K562 (cell line): ENCODE results near the gene TRIM10. TPM values are rescaled to one million over a fixed set of nuclear protein-coding genes. Genes with fewer than 3 reads are reported as not detected.
"Not testable (repeated sequence)": the region's sequence is repeated elsewhere in the genome, so short reads cannot be mapped to it uniquely, and the experiment has no call there.

Source experiments
- ATAC-seq: fragments of 200-7000 bp; cut with Tn5 transposase; 3 replicates; pipeline ENCODE4 v1.9.1; 2020; ENCODE audit warnings: moderate library complexity
- BruUV-seq: library from RNA; stranded (reverse); fragments of 400-500 nt; replicated peaks from 2 replicates; lab custom pipeline; 2021; lab: Mats Ljungman, UMichigan
- CTCF ChIA-PET: fragments of 300-600 bp; formaldehyde crosslinking; extraction: SDS; loops from one replicate; lab custom pipeline; 2021; ENCODE audit warnings: low intra/inter-chr PET ratio; lab: Yijun Ruan, JAX
- POLR2A ChIA-PET: fragments of 300-600, 350-650 bp; sonication (Branson Sonifier 250); formaldehyde crosslinking; extraction: SDS; loops from one replicate; lab custom pipeline; 2021; ENCODE audit warnings: antibody characterized with exemption, inconsistent platforms; lab: Yijun Ruan, JAX
- DNase-seq, 4 experiments: peaks; one replicate each; pipeline versions ENCODE4 v3.0.0 to v3.0.0-alpha.2; 2011 to 2018; ENCODE audit warnings: low spot score in 3 of 4, mixed read lengths in 3 of 4; ENCODE audit errors: extremely low read depth in 1 of 4
- FAIRE-seq: peaks from 2 replicates; lab custom pipeline; 2011; peaks lifted over from hg19 to GRCh38; lab: Jason Lieb, UNC
- H2AFZ ChIP-seq: 2 replicates; pipeline ENCODE4 v1.6.0; 2011; ENCODE audit warnings: low read depth, low read length, control low read depth, inconsistent platforms
- H3K27ac ChIP-seq: fragments of 200-600 bp; 3 replicates; pipeline ENCODE4 v1.8.0; 2011; ENCODE audit warnings: low read depth, mild to moderate bottlenecking, control low read depth, inconsistent platforms, low read length, moderate library complexity, mixed read lengths; ENCODE audit errors: extremely low read depth
- H3K27me3 ChIP-seq, 2 experiments: fragments of 300-600 bp in 1 of 2; 2 replicates in 1 of 2; 3 replicates in 1 of 2; pipeline versions ENCODE4 v1.6.0 to v1.8.0; 2011; ENCODE audit warnings: inconsistent platforms in 2 of 2, low read length in 2 of 2, mild to moderate bottlenecking in 1 of 2, mixed read lengths in 1 of 2, moderate library complexity in 1 of 2; ENCODE audit not compliant: control insufficient read depth in 2 of 2, insufficient read depth in 2 of 2
- H3K36me3 ChIP-seq: fragments of 300-600 bp; 3 replicates; pipeline ENCODE4 v1.8.0; 2011; ENCODE audit warnings: mild to moderate bottlenecking, low read length, inconsistent platforms; ENCODE audit not compliant: control insufficient read depth, insufficient read depth
- H3K4me1 ChIP-seq, 2 experiments: fragments of 200-600 bp in 1 of 2; replicated peaks in 1 of 2; 2 replicates in 1 of 2; 3 replicates in 1 of 2; pipeline versions ENCODE4 v1.5.1 to v1.8.0; 2011; ENCODE audit warnings: inconsistent platforms in 2 of 2, low read length in 2 of 2, mild to moderate bottlenecking in 1 of 2, mixed read lengths in 1 of 2, moderate library complexity in 1 of 2; ENCODE audit not compliant: control insufficient read depth in 2 of 2, insufficient read depth in 2 of 2
- H3K4me2 ChIP-seq: 2 replicates; pipeline ENCODE4 v1.6.1; 2011; ENCODE audit warnings: low read length, control low read depth, inconsistent platforms, mixed read lengths; ENCODE audit not compliant: insufficient read depth
- H3K4me3 ChIP-seq: fragments of 200-600 bp; sonication (generic), shearing (Covaris generic); 2 replicates; pipeline ENCODE4 v1.5.1; 2016; ENCODE audit warnings: control low read depth, inconsistent platforms
- H3K79me2 ChIP-seq: fragments of 200-600 bp; 3 replicates; pipeline ENCODE4 v1.8.0; 2011; ENCODE audit warnings: low read length, inconsistent platforms; ENCODE audit not compliant: control insufficient read depth, insufficient read depth
- H3K9ac ChIP-seq, 2 experiments: 2 replicates each; pipeline versions ENCODE4 v1.6.0 to v1.6.1; 2011; ENCODE audit warnings: low read depth in 2 of 2, low read length in 2 of 2, control low read depth in 1 of 2, inconsistent platforms in 1 of 2, mild to moderate bottlenecking in 1 of 2, mixed read lengths in 1 of 2; ENCODE audit not compliant: insufficient read depth in 1 of 2
- H3K9me1 ChIP-seq: one replicate; pipeline ENCODE4 v1.6.0; 2011; ENCODE audit warnings: inconsistent platforms, mild to moderate bottlenecking, low read length, moderate library complexity; ENCODE audit not compliant: control insufficient read depth, insufficient read depth
- H3K9me3 ChIP-seq: replicated peaks from 2 replicates; pipeline ENCODE4 v1.5.1; 2011; ENCODE audit warnings: low read depth, low read length, inconsistent platforms; ENCODE audit not compliant: control insufficient read depth, insufficient read depth
- H4K20me1 ChIP-seq: replicated peaks from 2 replicates; pipeline ENCODE4 v1.6.1; 2011; ENCODE audit warnings: low read length, inconsistent platforms, mixed read lengths; ENCODE audit not compliant: control insufficient read depth, insufficient read depth
- ETV6 ChIP-seq, 3 experiments: fragments of 150-350 bp in 1 of 3; sonication (generic) in 1 of 3; formaldehyde crosslinking in 1 of 3; IDR thresholded peaks; 2 replicates each; pipeline versions ENCODE4 v1.6.1 to v1.8.0; 2014 to 2022; ENCODE audit warnings: borderline replicate concordance in 2 of 3, low read depth in 2 of 3, antibody characterized with exemption in 1 of 3, low read length in 1 of 3, mild to moderate bottlenecking in 1 of 3, missing genetic modification reagents in 1 of 3
- ZNF146 ChIP-seq: IDR thresholded peaks from one replicate; pipeline ENCODE4 v1.6.1; 2018; ENCODE audit warnings: missing compliant biosample characterization; ENCODE audit not compliant: unreplicated experiment
- WGBS: fragments of 100-300 bp; shearing (Covaris generic); methylation state at CpG from one replicate; pipeline ENCODE4 v1.1.6; 2016; ENCODE audit warnings: low coverage, mixed read lengths; ENCODE audit not compliant: insufficient coverage; ENCODE audit errors: missing lambda C conversion rate; 5-methylcytosine and 5-hydroxymethylcytosine counted together
- in situ Hi-C: fragments of 300-500 bp; cut with MboI; formaldehyde crosslinking; loops from 4 replicates; pipeline ENCODE4 v1.15.0; 2018; ENCODE audit warnings: inconsistent platforms, mixed read lengths
- intact Hi-C: fragments of 100-400 bp; cut with micrococcal nuclease; formaldehyde crosslinking; loops from 2 replicates; pipeline ENCODE4 v1.14.2; 2022
- polyA plus RNA-seq, 8 experiments: library from polyadenylated mRNA; depleted of rRNA in 4 of 8; stranded (reverse) in 5 of 8; unstranded in 3 of 8; fragments of >200 nt; fragmentation: Nextera tagmentation in 2 of 8; fragmentation: Illumina TruSeq in 1 of 8; extraction: Ambion mirVana in 2 of 8; extraction: Trizol in 1 of 8; gene quantifications; 2 replicates each; pipeline versions ENCODE4 v1.2.1 to v1.2.3, GENCODE V29; 2011 to 2014; ENCODE audit warnings: inconsistent platforms in 1 of 8, missing spikeins in 1 of 8
- total RNA-seq, 7 experiments: library from RNA; depleted of rRNA in 6 of 7; stranded (reverse); fragments of >200 nt in 6 of 7; fragmentation: Illumina TruSeq in 2 of 7; extraction: Trizol in 2 of 7; gene quantifications; 2 replicates each; pipeline versions ENCODE4 v1.2.1 to v1.2.3, GENCODE V29; 2011 to 2021; ENCODE audit warnings: low replicate concordance in 1 of 7
- TF ChIP-seq, protein P1 (sequence below): sonication (generic); formaldehyde crosslinking; IDR thresholded peaks from 2 replicates; pipeline ENCODE4 v1.5.0; 2020; ENCODE audit warnings: missing genetic modification reagents

Gene TRIM10
- total and polyA plus RNA-seq, 9 of the 15 experiments (the other 6 are each of a cell fraction or from before 2014, with no cell fraction given) = 0.15 to 0.90 (median 0.36) TPM

- TF ChIP-seq ZNF146 (CRISPR knock-in tag) = peak; percentile 82
- H3K79me2 ChIP-seq, H2AFZ ChIP-seq, H4K20me1 ChIP-seq, H3K4me2 ChIP-seq, DNase-seq, FAIRE-seq, H3K9ac ChIP-seq, H3K4me3 ChIP-seq, CTCF ChIA-PET, ATAC-seq, H3K36me3 ChIP-seq, H3K9me1 ChIP-seq, in situ Hi-C loops, POLR2A ChIA-PET, H3K27ac ChIP-seq, intact Hi-C loops, BruUV-seq, H3K9me3 ChIP-seq: not testable (repeated sequence)
- H3K4me1 ChIP-seq = peaks cover 0 to 14% of the 10 kb centered on the region in 2 experiments; a peak in 4 of 5 replicates
- H3K27me3 ChIP-seq = peaks cover 8 to 39% of the 10 kb centered on the region in 2 experiments; a peak in 4 of 5 replicates
- WGBS = 33% methylated on average over 1 of the region's 1 CpG
Observed at GRCh38 chr6:30165238-30165637, 4.2 kb upstream of the TRIM10 start.

GRCh38 chr6:30164714-30165113, 3.7 kb upstream of the TRIM10 start:
- ChIA-PET CTCF (no interaction called here), POLR2A (interaction anchor here (0.7 kb wide), 1 partner anchor 156 kb away, joined by 3 read pairs; no protein-coding TSS in a partner anchor)
- no peak for TF ChIP-seq ETV6 (IDR thresholded peaks at IDR 0.05; ENCODE audit: borderline replicate concordance in 1 of 2, low read depth in 2 of 2, low read length in 1 of 2)
- no peak for TF ChIP-seq ETV6 (CRISPR knock-in tag; IDR thresholded peaks at IDR 0.05; ENCODE audit: borderline replicate concordance)
- TF ChIP-seq, protein P1, sequence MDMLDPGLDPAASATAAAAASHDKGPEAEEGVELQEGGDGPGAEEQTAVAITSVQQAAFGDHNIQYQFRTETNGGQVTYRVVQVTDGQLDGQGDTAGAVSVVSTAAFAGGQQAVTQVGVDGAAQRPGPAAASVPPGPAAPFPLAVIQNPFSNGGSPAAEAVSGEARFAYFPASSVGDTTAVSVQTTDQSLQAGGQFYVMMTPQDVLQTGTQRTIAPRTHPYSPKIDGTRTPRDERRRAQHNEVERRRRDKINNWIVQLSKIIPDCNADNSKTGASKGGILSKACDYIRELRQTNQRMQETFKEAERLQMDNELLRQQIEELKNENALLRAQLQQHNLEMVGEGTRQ (CRISPR knock-in tag) = 0 out of 2 replicates have a peak, but pooled peaks have one; percentile 9
- peaks cover 0 to 14% of the 10 kb centered on the region in 2 experiments; a peak in 4 of 5 replicates for H3K4me1 ChIP-seq
- no TSS peak for BruUV-seq
- in situ Hi-C loops (no loop called here), intact Hi-C loops (no loop called here)
- H3K9ac ChIP-seq = no peak overlapping the region
- no peak for DNase-seq
- H3K9me1 ChIP-seq = no peaks in the 10 kb centered on the region
- peaks cover 8 to 40% of the 10 kb centered on the region in 2 experiments; a peak in 4 of 5 replicates for H3K27me3 ChIP-seq
- 5% methylated on average over 4 of the region's 4 CpGs for WGBS
- H3K79me2 ChIP-seq = no peaks in the 10 kb centered on the region
- ATAC-seq = no peak
- H3K4me2 ChIP-seq = peak overlapping the region; percentile 52; the same call in 1 of the 2 replicates
- no peaks in the 10 kb centered on the region for H4K20me1 ChIP-seq
- H3K27ac ChIP-seq = no peak overlapping the region
- no peaks in the 10 kb centered on the region for H3K36me3 ChIP-seq
- no peak overlapping the region for H2AFZ ChIP-seq
- H3K4me3 ChIP-seq = no peak overlapping the region
- H3K9me3 ChIP-seq = no peaks in the 10 kb centered on the region
- FAIRE-seq = no peak
